IPS-18a (cell line): ENCODE results near the gene FUBP3.

Experiments used
- H3K27ac ChIP-seq: one replicate; pipeline ENCODE4 v1.5.1; 2013; ENCODE audit warnings: low read length
- H3K27me3 ChIP-seq: one replicate; pipeline ENCODE4 v1.6.1; 2013; ENCODE audit warnings: mild to moderate bottlenecking, low read length; ENCODE audit not compliant: control insufficient read depth, insufficient read depth
- H3K36me3 ChIP-seq: one replicate; pipeline ENCODE4 v1.6.1; 2013; ENCODE audit warnings: low read depth, low read length; ENCODE audit not compliant: control insufficient read depth
- H3K4me1 ChIP-seq: one replicate; pipeline ENCODE4 v1.6.1; 2013; ENCODE audit warnings: low read depth, low read length; ENCODE audit not compliant: control insufficient read depth
- H3K4me3 ChIP-seq: one replicate; pipeline ENCODE4 v1.5.1; 2013; ENCODE audit warnings: low read length
- H3K9ac ChIP-seq: one replicate; pipeline ENCODE4 v1.6.1; 2013; ENCODE audit warnings: mild to moderate bottlenecking, low read length, moderate library complexity
- H3K9me3 ChIP-seq: one replicate; pipeline ENCODE4 v1.6.1; 2013; ENCODE audit warnings: low read depth, low read length; ENCODE audit not compliant: control insufficient read depth

Gene FUBP3

DNA sequence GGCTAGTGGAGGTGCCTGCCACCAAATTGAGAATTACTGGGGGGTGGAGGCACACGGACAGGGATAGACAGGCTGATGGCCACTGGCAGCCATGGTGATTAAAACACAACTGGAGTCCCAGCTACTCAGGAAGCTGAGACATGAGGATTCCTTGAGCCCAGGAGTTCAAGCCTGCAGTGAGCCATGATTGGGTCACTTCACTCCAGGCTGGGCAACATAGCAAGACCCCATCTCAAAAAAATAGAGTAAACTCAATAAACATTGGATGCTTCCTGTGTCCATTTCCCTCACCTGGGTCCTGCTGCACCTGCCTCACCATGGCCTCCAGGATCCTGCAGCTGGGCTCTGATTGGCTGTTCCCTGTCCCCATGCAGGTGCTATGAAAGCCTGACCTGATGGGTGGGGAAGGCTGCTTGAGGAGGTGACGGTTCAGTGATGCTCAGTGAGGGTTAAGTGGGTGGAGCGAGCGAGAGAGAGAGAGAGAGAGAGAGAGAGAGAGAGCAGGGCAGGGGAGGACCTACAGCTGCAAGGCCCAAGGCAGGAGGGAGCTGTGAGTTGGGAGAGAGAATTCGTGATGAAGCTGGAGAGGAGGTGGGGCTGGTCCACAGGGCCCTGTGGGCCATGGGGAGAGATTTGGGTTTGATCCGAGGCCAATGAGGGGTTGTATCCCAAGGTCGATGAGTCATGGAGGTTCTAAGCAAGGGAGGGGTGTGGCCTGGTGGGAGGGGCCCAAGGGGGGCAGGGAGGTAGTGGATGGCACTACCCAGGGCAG, 36.7 kb upstream of the FUBP3 start:
- H3K9ac ChIP-seq: no peak overlapping the region
- no peaks in the 10 kb centered on the region for H3K36me3 ChIP-seq
- no peaks in the 10 kb centered on the region for H3K4me1 ChIP-seq
- peaks cover 4% of the 10 kb centered on the region for H3K27me3 ChIP-seq
- no peaks in the 10 kb centered on the region for H3K9me3 ChIP-seq
- H3K4me3 ChIP-seq: no peak overlapping the region
- no peak overlapping the region for H3K27ac ChIP-seq

DNA sequence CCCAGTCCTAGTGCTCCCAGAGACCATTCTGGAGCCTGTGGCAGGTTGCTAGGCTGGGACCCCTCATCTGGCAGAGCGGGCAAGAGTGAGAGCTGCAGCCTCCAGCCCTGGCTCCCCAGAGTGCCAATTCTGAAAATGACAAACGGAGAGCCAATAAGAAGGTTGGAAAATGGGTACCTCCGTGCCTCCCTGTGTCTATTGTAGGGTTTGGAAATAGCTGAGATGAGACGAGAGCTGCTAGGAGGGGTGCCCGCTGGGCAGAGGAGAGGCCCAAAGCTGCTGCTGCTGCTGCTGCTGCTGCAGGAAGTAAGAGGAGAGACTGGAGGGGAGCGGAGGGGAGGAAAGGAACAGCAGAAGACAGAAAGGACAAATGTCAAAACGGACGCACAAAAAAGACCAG, 36.0 kb upstream of the FUBP3 start:
- H3K4me1 ChIP-seq: no peaks in the 10 kb centered on the region

DNA sequence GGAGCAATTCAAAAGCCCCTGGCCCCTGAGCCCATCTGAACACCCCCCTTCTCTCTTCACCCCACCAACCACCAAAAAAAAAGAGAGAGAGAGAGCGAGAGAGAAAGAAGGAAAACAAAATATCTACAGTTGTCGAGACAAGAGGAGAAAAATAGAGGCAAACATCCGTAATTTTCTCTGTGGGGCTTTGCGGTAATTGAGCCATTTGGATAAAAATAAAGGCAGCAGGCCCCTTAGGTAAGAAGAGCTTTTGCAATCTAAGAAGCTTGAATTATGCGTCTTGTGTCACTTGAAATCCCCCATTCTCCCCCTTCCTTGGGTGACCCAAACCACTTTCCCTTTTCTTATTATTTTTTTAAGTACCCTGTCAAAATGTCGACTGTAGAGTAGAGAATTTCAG, 35.5 kb upstream of the FUBP3 start:
- H3K36me3 ChIP-seq: no peaks in the 10 kb centered on the region
- H3K27ac ChIP-seq: no peak overlapping the region
- H3K4me1 ChIP-seq: no peaks in the 10 kb centered on the region
- no peaks in the 10 kb centered on the region for H3K9me3 ChIP-seq
- no peak overlapping the region for H3K9ac ChIP-seq
- no peaks in the 10 kb centered on the region for H3K27me3 ChIP-seq
- no peak overlapping the region for H3K4me3 ChIP-seq

More for the DNA sequence above, 36.0 kb upstream of the FUBP3 start:
- H3K27ac ChIP-seq: no peak overlapping the region
- H3K27me3 ChIP-seq: no peaks in the 10 kb centered on the region
- H3K36me3 ChIP-seq: no peaks in the 10 kb centered on the region
- H3K9me3 ChIP-seq: no peaks in the 10 kb centered on the region
- H3K9ac ChIP-seq: no peak overlapping the region
- no peak overlapping the region for H3K4me3 ChIP-seq

DNA sequence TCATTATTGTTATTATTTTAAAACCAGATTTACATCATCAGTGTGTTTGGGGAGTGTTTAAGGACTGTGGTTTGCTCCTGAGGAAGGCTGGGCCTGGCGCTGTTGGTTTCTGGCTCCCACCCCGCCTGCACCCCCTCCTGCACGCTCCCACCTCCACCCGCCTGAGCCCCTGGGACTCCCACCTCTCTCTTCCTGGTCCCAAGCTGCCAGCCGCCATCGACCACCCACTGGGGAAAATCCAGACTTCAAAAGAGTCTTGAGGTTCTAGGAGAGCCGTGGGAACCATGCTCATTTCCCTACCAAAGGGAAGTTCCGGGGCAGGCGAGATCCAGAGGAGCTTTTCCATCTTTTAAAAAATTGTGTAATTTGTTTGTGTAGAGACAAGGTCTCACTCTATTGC, 35.0 kb upstream of the FUBP3 start:
- no peak overlapping the region for H3K9ac ChIP-seq
- H3K4me1 ChIP-seq: no peaks in the 10 kb centered on the region
- H3K36me3 ChIP-seq: no peaks in the 10 kb centered on the region
- H3K27me3 ChIP-seq: no peaks in the 10 kb centered on the region
- no peak overlapping the region for H3K27ac ChIP-seq
- H3K4me3 ChIP-seq: no peak overlapping the region
- H3K9me3 ChIP-seq: no peaks in the 10 kb centered on the region

DNA sequence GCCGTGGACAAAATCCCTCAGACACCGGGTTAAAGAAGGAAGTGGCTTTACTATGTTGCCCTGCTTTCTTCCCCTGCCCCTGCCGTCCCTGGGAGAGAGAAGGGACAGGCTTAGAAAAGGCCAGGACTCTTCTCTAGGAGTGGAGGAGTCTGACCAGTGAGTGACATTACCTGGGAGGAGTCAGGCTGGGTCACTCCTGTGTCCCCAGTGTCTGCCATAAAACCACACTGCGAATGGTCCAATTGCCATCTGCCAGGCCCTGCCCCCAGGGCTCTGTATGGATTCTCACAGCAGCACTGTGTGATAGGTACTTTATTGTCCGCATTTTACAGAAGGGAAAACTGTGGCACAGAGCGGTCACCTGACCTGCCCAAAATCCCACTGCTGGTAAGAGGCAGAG, 31.3 kb upstream of the FUBP3 start:
- H3K27me3 ChIP-seq: no peaks in the 10 kb centered on the region
- no peak overlapping the region for H3K9ac ChIP-seq
- no peaks in the 10 kb centered on the region for H3K36me3 ChIP-seq
- peaks cover 2% of the 10 kb centered on the region for H3K9me3 ChIP-seq
- H3K27ac ChIP-seq: no peak overlapping the region
- H3K4me1 ChIP-seq: no peaks in the 10 kb centered on the region
- no peak overlapping the region for H3K4me3 ChIP-seq

DNA sequence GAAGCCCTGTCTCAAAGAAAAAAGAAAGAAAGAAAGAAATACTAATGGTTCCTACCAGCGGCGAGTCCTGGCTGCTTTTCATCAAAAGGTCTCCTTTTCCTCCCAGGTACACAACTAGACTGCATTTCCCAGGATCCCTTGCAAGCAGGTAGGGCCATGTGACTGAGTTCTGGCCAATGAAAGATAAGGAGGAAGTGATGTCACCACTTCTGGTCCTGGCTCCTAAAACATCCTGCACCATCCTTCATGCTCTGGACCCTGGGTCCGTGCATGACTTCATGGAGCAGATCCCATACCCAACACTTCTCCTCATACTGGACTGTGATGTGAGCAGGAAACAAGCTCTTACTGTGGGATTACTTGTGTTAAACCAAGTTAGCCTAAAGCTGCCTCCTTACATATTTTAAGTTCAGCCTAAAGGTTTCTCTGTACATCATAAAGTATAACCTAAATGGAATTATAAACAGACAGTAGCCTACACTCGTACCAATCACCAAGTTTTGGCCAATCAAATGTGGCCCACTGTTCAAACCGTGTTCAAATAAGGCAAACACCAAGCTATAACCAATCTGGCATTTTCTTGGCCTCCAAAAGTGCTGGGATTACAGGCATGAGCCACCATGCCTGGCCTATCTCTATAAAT, 30.2 kb upstream of the FUBP3 start:
- Histone ChIP-seq H3K9me3 (peaks cover 2% of the 10 kb centered on the region), H3K27ac (no peak overlapping the region), H3K9ac (no peak overlapping the region), H3K27me3 (no peaks in the 10 kb centered on the region), H3K36me3 (no peaks in the 10 kb centered on the region), H3K4me1 (no peaks in the 10 kb centered on the region), H3K4me3 (no peak overlapping the region)

DNA sequence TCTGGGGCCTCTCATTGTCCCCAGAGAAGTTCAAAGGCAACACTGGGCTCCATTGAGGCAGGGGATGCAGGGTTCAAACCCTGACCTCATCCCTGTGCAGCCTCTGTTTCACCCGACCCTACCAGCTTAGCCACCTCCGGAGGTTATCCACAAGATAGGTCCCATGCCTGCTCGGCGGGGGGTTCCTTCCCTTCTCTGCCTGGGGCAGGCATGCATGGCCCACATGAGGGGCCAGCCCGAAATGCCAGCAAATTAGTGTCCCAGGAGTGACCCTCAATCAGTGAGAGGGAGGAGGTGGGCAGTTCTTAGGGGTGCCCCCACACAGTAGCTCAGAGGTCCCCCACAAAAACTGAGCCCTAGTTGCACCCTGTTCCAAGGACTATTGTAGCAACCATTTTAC, 24.8 kb upstream of the FUBP3 start:
- Histone ChIP-seq H3K4me3 (no peak overlapping the region), H3K9me3 (peaks cover under 1% of the 10 kb centered on the region), H3K27ac (no peak overlapping the region), H3K4me1 (no peaks in the 10 kb centered on the region), H3K36me3 (no peaks in the 10 kb centered on the region), H3K27me3 (no peaks in the 10 kb centered on the region), H3K9ac (no peak overlapping the region)

DNA sequence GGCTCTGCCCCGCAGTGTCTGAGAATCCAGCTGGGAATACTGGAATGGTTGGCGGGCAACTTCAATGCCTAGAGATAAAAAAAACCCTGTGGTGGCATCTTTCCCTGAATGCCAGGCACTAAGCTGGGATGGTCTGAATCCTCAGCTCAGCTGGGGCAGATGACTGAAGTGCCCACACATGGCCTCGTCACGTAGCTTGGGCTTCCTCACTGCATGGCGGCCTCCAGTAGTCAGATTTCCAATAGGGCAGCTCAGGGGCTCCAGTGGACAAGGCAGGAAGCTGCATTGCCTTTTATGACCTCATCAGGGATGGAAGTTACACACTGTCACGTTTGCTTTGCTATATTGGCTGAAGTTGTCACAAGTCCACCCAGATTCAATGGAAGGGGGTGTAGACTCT, 24.3 kb upstream of the FUBP3 start:
- no peaks in the 10 kb centered on the region for H3K9me3 ChIP-seq
- no peak overlapping the region for H3K4me3 ChIP-seq
- no peaks in the 10 kb centered on the region for H3K27me3 ChIP-seq
- H3K9ac ChIP-seq: no peak overlapping the region
- no peaks in the 10 kb centered on the region for H3K36me3 ChIP-seq
- H3K4me1 ChIP-seq: no peaks in the 10 kb centered on the region
- H3K27ac ChIP-seq: no peak overlapping the region

DNA sequence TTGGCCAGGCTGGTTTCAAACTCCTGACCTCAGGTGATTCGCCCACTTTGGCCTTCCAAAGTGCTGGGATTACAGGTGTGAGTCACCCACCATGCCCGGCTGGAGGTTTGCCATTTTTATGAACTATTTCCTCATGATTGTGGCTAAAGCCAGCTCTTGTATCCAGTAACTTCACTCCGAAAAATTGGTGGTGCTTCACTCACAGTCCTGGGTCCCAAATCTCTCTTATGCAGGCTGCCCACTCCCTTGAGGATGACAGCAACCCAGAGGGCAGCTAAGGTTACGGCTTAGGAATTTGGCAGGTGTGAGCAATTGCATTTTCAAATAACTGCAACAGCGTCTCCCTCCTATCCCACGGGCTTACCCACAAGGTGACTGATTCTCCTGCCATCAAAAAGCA, 23.4 kb upstream of the FUBP3 start:
- no peaks in the 10 kb centered on the region for H3K27me3 ChIP-seq
- H3K4me1 ChIP-seq: no peaks in the 10 kb centered on the region
- H3K9ac ChIP-seq: no peak overlapping the region
- no peak overlapping the region for H3K27ac ChIP-seq
- H3K36me3 ChIP-seq: no peaks in the 10 kb centered on the region
- H3K9me3 ChIP-seq: no peaks in the 10 kb centered on the region
- no peak overlapping the region for H3K4me3 ChIP-seq

DNA sequence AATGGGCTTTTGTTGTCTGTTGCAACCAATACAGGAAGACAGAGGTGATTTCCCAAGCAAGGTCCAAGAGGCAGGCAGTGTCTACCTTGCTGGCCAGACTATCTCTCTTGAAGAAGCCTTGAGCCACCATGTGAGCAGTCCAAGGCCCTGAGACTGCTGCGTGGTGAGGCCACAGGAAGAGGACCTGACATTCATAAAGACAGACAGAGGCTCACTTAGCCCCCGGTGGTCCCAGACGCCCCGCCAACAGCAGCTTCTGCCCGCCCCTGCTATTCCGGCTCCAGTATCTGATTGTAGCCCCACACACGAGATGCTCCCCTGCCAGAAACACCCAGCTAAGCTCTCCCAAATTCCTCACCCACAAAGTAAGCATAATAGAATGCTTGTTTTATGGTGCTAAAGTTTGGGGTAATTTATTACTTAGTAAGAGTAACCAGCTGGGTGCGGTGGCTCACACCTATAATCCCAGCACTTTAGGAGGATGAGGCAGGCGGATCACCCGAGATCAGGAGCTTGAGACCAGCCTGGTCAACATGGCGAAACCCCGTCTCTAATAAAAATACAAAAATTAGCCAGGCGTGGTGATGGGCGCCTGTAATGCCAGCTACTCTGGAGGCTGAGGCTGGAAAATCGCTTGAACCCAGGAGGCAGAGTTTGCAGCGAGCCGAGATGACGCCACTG, 22.8 kb upstream of the FUBP3 start:
- Histone ChIP-seq H3K9me3 (no peaks in the 10 kb centered on the region), H3K36me3 (no peaks in the 10 kb centered on the region), H3K27ac (no peak overlapping the region), H3K4me1 (no peaks in the 10 kb centered on the region), H3K9ac (no peak overlapping the region), H3K4me3 (no peak overlapping the region), H3K27me3 (no peaks in the 10 kb centered on the region)

DNA sequence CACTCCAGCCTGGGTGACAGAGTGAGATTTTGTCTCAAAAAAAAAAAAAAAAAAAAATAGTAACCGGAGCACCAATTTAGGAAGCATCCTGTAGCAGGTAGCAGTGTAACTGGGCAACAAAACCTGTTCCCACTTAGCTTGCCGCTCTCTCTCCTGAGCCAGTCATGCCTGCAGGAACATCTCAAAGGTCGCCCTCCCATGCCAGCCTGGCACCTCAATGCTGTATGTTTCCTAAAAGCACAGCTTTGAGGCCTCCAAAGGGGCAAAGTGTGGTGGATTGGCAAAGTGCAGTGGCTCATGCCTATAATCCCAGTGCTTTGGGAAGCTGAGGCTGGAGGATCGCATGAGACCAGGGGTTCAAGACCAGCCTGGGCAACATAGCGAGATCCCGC, 22.3 kb upstream of the FUBP3 start:
- no peaks in the 10 kb centered on the region for H3K4me1 ChIP-seq
- no peak overlapping the region for H3K9ac ChIP-seq
- H3K36me3 ChIP-seq: no peaks in the 10 kb centered on the region
- H3K27ac ChIP-seq: no peak overlapping the region
- H3K9me3 ChIP-seq: no peaks in the 10 kb centered on the region
- no peaks in the 10 kb centered on the region for H3K27me3 ChIP-seq
- H3K4me3 ChIP-seq: no peak overlapping the region

DNA sequence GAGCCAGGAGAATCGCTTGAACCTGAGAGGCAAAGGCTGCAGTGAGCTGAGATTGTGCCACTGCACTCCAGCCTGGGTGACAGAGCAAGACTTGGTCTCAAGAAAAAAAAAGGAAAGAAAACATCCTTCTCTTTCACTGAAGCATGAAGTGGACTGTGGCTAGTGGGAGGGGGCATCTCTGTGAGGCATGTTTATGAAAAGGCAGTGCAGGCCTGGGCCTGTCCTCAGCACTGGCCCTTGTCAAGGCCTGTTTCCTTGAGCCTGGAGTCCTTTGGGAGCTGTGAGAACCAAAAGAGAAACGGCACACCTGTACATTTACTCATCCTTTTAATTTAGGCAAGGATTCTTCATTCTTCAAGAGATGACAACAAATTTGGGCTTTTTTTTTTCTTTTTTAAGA, 18.3 kb upstream of the FUBP3 start:
- Histone ChIP-seq H3K9me3 (no peaks in the 10 kb centered on the region), H3K4me3 (no peak overlapping the region), H3K36me3 (no peaks in the 10 kb centered on the region), H3K9ac (no peak overlapping the region), H3K27ac (no peak overlapping the region), H3K27me3 (no peaks in the 10 kb centered on the region), H3K4me1 (no peaks in the 10 kb centered on the region)
